ENCODE measurements around the gene ZNF282. TPM values are rescaled to one million over a fixed set of nuclear protein-coding genes. Genes with fewer than 3 reads are reported as not detected.

ZNF282 gene
- total RNA-seq, 4 donors from 2014 or later = 16.8 to 24.1 (median 23.0) TPM

GRCh38 chr7:149179241-149179640 is 16.1 kb upstream of the ZNF282 start:
- Histone ChIP-seq H3K36me3 (peaks cover 0 to 58% of the 10 kb centered on the region in 2 donors), H3K4me3 (no peak overlapping the region), H3K9me3 (no peaks in the 10 kb centered on the region), H3K27me3 (no peaks in the 10 kb centered on the region), H3K4me1 (no peaks in the 10 kb centered on the region), H3K27ac (no peak overlapping the region)
- DNase-seq (no peak), ATAC-seq (no peak)
- no peak for TF ChIP-seq POLR2A (IDR thresholded peaks at IDR 0.05)
- TF ChIP-seq, protein P1, sequence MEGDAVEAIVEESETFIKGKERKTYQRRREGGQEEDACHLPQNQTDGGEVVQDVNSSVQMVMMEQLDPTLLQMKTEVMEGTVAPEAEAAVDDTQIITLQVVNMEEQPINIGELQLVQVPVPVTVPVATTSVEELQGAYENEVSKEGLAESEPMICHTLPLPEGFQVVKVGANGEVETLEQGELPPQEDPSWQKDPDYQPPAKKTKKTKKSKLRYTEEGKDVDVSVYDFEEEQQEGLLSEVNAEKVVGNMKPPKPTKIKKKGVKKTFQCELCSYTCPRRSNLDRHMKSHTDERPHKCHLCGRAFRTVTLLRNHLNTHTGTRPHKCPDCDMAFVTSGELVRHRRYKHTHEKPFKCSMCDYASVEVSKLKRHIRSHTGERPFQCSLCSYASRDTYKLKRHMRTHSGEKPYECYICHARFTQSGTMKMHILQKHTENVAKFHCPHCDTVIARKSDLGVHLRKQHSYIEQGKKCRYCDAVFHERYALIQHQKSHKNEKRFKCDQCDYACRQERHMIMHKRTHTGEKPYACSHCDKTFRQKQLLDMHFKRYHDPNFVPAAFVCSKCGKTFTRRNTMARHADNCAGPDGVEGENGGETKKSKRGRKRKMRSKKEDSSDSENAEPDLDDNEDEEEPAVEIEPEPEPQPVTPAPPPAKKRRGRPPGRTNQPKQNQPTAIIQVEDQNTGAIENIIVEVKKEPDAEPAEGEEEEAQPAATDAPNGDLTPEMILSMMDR (IDR thresholded peaks at IDR 0.05 in 4 of 5, conservative IDR thresholded peaks at IDR 0.05 in 1 of 5) = no peak
- intact Hi-C loops (cut with DNase I; ENCODE audit: low total_unique reads) (no loop called here), in situ Hi-C loops (cut with MboI; ENCODE audit: low sequenced_read_pairs in 4 of 4) (no loop called here)

DNA sequence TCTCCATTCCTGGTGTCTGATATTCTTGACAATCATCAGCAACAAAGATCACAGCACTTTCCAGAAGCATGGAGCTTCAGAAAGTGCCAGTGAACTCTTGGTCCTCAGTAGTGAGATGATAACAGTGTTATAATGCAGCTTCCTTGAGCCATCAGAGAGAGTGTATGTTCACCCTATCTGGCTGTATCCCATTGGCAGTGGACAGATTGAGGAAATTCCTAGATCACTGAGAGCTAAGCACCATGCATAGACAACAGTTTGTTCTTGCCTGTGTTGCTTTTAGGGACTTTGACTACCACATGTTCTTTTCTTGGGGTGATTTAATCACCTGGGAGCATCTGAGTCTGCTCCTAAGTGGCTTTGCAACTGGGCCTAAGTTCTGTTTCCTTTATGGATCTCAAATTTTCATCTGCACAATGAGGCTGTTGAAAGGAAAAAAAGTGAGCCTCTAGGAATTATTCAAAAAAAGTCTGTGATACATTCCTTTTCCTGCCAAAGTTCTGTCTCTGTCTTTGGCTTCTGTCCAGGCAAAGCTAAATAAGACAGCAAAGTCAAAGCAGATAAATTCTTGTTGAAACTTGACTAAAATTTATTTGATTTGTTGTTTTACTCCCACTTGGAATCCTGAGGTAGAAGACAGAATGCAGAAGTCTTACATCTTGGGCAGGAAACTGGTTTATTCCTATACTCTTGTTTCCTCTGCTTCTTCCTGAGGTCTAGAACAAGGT is 14.5 kb upstream of the ZNF282 start:
- intact Hi-C loops (cut with DNase I; ENCODE audit: low total_unique reads) (no loop called here), in situ Hi-C loops (cut with MboI; ENCODE audit: low sequenced_read_pairs in 4 of 4) (no loop called here)
- TF ChIP-seq, protein P1 (IDR thresholded peaks at IDR 0.05 in 4 of 5, conservative IDR thresholded peaks at IDR 0.05 in 1 of 5) = no peak
- TF ChIP-seq POLR2A (IDR thresholded peaks at IDR 0.05) = no peak
- H3K9me3 ChIP-seq = no peaks in the 10 kb centered on the region
- H3K4me1 ChIP-seq = no peaks in the 10 kb centered on the region
- no peak for DNase-seq
- peaks cover 0 to 47% of the 10 kb centered on the region in 2 donors for H3K36me3 ChIP-seq
- no peak overlapping the region for H3K4me3 ChIP-seq
- H3K27me3 ChIP-seq = no peaks in the 10 kb centered on the region
- H3K27ac ChIP-seq = no peak overlapping the region
- no peak for ATAC-seq

DNA sequence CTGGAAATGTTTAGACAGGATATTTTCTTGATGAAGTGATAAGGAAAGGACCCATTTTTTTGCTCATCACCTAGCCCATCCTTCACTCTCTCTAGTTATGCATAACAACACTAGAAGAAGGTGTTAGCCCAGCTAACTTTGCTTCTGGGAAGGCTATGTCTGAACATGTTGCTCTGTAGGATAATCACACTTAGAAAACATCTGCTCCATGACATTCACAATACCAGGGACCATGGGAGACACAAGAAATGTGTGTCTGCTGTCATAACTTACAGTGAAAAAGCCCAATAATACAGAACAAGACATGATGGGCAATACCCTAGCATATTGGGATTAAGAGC is 13.9 kb upstream of the ZNF282 start:
- no peaks in the 10 kb centered on the region for H3K4me1 ChIP-seq
- no peak overlapping the region for H3K4me3 ChIP-seq
- no peak for TF ChIP-seq POLR2A (IDR thresholded peaks at IDR 0.05)
- TF ChIP-seq, protein P1 (IDR thresholded peaks at IDR 0.05 in 4 of 5, conservative IDR thresholded peaks at IDR 0.05 in 1 of 5) = no peak
- intact Hi-C loops (cut with DNase I; ENCODE audit: low total_unique reads) (no loop called here), in situ Hi-C loops (cut with MboI; ENCODE audit: low sequenced_read_pairs in 4 of 4) (no loop called here)
- H3K36me3 ChIP-seq = peaks cover 0 to 42% of the 10 kb centered on the region in 2 donors
- no peaks in the 10 kb centered on the region for H3K27me3 ChIP-seq
- H3K9me3 ChIP-seq = no peaks in the 10 kb centered on the region
- no peak overlapping the region for H3K27ac ChIP-seq
- ATAC-seq = no peak
- no peak for DNase-seq

GRCh38 chr7:149184274-149184673 is 11.1 kb upstream of the ZNF282 start:
- no peak for ATAC-seq
- DNase-seq = no peak
- intact Hi-C loops (cut with DNase I; ENCODE audit: low total_unique reads) = no loop called here

More at GRCh38 chr7:149184274-149184673, 11.1 kb upstream of the ZNF282 start:
- Histone ChIP-seq H3K27ac (no peak overlapping the region), H3K4me3 (no peak overlapping the region), H3K9me3 (no peaks in the 10 kb centered on the region), H3K36me3 (peaks cover 0 to 15% of the 10 kb centered on the region in 2 donors), H3K4me1 (no peaks in the 10 kb centered on the region), H3K27me3 (no peaks in the 10 kb centered on the region)
- in situ Hi-C loops (cut with MboI; ENCODE audit: low sequenced_read_pairs in 4 of 4) = no loop called here
- TF ChIP-seq POLR2A (IDR thresholded peaks at IDR 0.05) = no peak
- TF ChIP-seq, protein P1 (IDR thresholded peaks at IDR 0.05 in 4 of 5, conservative IDR thresholded peaks at IDR 0.05 in 1 of 5) = no peak

Data from gastrocnemius medialis (tissue), 4 donors.